GM18499 (cell line): ENCODE measurements around the gene PPP1R1C.
"Not testable (repeated sequence)": the region's sequence is repeated elsewhere in the genome, so short reads cannot be mapped to it uniquely, and the experiment has no call there.

ENCODE experiments used
- ATAC-seq: cut with Tn5 transposase; IDR thresholded peaks from one replicate; pipeline ENCODE4 v1.9.1; 2021; ENCODE audit warnings: moderate number of reproducible peaks; ENCODE audit not compliant: insufficient read depth, unreplicated experiment

PPP1R1C gene

DNA sequence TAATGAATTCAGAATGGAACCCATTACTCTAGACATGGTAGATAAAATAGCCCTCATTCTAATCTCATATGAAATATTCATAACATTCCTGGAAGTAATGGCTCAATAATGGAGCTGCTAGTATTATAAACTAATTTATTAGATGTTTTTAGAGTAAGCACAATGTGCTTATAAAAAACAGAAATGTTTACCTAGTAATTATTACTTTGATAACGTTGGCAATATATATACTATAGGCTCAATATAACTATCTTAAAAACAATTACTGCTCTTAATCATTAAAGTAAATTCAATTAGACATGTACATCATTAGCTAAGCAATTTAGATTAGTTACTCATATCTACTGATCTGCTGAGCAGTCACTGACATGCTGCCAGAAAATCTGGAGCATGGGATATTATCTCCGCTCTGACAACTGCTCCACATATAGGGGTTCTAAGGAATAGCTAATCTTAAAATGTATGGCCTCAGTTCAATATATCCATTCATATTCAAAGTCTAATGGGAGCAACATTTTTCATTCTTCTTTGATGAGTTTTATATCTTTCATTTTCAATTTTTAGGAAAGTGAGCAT, 19.4 kb downstream of the PPP1R1C start:
- no peak for ATAC-seq

GRCh38 chr2:182006595-182007341, 21.1 kb downstream of the PPP1R1C start:
- ATAC-seq: no peak

DNA sequence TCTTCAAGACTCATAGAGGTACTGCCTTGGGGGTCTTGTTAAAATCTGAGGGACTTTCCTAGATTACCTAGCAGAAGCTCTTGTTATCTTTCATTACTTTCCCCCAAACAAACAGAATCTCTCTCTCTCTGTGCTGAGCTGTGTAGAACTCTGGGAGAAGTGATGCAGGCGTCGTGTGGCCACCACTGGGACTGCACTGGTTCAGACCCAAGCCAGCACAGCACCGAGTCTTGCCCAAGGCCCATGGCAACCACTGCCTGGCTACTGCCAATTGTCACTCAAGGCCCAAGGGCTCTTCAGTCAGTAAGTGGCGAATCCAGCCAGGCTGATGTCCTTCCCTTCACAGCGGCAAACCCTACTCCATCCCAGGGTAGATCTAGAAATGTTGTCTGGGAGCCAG, 28.6 kb downstream of the PPP1R1C start:
- no peak for ATAC-seq

GRCh38 chr2:182015334-182016109, 29.9 kb downstream of the PPP1R1C start:
- no peak for ATAC-seq

GRCh38 chr2:182018218-182018617, 32.6 kb downstream of the PPP1R1C start:
- no peak for ATAC-seq

- no peak for ATAC-seq
Measured at GRCh38 chr2:182019731-182020130, 34.1 kb downstream of the PPP1R1C start.

DNA sequence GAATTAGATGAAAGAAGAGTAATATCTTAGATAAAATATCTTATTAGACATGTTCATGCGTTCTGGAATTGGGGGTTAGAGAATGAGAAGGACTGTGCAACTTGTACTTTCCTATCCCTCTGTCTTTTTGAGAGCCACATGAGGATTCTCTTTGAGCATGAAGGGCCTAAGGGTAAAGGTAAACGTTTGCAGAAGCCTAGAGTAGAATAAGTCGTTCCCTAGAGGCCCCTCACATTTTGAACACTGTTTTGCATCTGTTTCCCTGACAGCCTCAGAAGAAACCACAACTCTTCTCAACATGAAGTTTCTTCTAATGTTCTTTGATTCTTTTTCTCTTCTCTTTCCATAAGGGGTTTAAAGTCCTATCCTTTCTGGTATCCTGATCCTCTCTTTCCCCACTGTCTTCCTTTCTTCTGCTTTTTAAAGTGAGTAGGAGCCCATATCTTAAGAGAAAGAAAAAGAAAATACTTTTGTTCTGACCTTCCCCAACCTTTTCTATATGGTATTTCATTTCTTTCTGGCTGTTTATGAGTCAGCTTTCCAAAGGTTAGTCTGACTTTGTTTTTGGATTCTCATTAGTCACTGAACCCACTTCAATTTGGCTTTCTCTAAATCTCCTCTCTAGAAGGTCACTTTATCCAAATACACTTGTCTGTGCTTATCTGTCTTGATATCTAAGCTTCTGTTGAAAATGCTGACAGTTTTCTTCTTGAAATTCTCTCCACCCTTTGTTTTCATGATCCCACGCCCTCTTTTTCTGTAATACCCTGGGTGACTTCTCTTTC, 34.8 kb downstream of the PPP1R1C start:
- ATAC-seq: no peak

DNA sequence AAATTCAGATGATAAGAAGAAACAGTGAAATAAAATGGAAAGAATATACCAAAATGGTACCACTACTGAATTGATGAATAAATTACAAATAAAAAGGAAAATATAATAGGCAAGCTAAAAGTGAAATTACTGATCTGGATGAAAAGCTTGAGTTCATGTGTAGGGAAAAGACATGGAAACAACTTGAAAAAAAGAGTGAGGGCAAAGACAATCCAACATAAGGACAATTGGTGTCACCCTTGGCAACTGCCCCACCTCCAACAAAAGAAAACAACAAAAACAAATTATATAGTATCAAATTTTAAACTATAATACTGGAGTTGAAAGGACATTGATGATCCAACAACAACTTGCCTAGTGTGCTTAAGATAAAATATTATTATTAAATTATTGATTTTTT, 37.6 kb downstream of the PPP1R1C start:
- no peak for ATAC-seq

GRCh38 chr2:182030875-182031274, 45.2 kb downstream of the PPP1R1C start:
- not testable (repeated sequence) for ATAC-seq

- ATAC-seq: no peak
Measured at GRCh38 chr2:182031956-182032355, 46.3 kb downstream of the PPP1R1C start.

- no peak for ATAC-seq
Measured at GRCh38 chr2:182033449-182033848, 47.8 kb downstream of the PPP1R1C start.

- no peak for ATAC-seq
Measured at GRCh38 chr2:182038576-182038975, 52.9 kb downstream of the PPP1R1C start.

GRCh38 chr2:182043021-182043420, 57.4 kb downstream of the PPP1R1C start:
- ATAC-seq: no peak

DNA sequence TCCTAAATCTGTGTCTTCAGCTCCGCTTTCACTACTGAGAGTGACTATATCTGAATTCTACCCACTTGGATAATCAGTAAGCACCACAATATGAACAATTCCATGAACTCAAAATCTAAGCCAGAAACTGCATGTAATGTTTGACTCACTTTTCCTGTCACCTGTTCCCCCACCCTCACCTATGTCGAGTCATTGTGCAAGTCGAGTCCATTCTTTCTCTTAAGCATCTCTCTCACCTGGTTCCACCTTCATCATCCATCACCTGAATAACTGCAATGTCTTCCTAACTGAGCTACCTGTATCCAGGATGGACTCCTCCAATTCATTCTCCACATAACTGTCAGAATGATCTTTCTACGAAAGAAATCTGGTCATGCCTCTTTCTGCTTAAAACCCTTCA, 58.2 kb downstream of the PPP1R1C start:
- no peak for ATAC-seq

GRCh38 chr2:182047544-182047943, 61.9 kb downstream of the PPP1R1C start:
- ATAC-seq: no peak

- peak; percentile 59 for ATAC-seq
Measured at GRCh38 chr2:182048088-182048487, 62.4 kb downstream of the PPP1R1C start.

DNA sequence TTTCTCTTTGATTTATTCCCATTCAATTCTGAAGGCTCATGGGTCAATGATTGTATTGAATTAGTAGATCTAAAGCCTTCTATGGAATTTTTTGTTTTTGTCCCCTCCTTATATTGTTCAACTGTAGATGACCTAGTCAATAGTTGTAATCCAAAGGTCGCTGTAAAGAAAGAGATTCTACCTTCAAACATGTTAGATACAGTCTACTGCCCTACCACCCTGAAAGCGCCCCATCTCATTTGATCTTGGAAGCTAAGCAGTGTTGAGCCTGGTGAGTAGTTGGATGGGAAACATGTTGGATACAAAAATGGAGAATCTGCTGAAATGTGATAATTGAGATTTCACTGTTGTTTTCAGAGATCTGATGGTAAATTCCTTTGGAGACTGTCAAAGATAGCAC, 63.0 kb downstream of the PPP1R1C start:
- no peak for ATAC-seq

- ATAC-seq: no peak
Measured at GRCh38 chr2:182049372-182050148, 63.9 kb downstream of the PPP1R1C start.

- no peak for ATAC-seq
Measured at GRCh38 chr2:182050333-182051135, 64.9 kb downstream of the PPP1R1C start.
